A673 (cell line): ENCODE measurements around the gene AHCYL2. TPM values are rescaled to one million over a fixed set of nuclear protein-coding genes. Genes with fewer than 3 reads are reported as not detected.
A peak's percentile ranks its signal among the peaks of the same experiment; 100 is the strongest.

ENCODE experiments used
- BruUV-seq: library from RNA; stranded (reverse); fragments of 400-500 nt; replicated peaks from 2 replicates; lab custom pipeline; 2021; lab: Mats Ljungman, UMichigan
- CTCF ChIA-PET: fragments of 300-600 bp; sonication (Branson Sonifier 250); formaldehyde crosslinking; loops from one replicate; lab custom pipeline; 2022; ENCODE audit warnings: antibody characterized with exemption; lab: Charles Lee
- POLR2A ChIA-PET: fragments of 300-600 bp; sonication (Branson Sonifier 250); formaldehyde crosslinking; loops from one replicate; lab custom pipeline; 2022; ENCODE audit warnings: antibody characterized with exemption; ENCODE audit not compliant: low non-redundant PET; lab: Charles Lee
- DNase-seq: peaks from one replicate; pipeline ENCODE4 v3.0.0-alpha.2; 2015; ENCODE audit warnings: low spot score
- H3K27ac ChIP-seq: fragments of 200-600 bp; sonication (generic); 2 replicates; pipeline ENCODE4 v1.5.1; 2016; ENCODE audit warnings: mixed run types, low read depth, mild to moderate bottlenecking, mixed read lengths, antibody characterized with exemption, low read length; ENCODE audit not compliant: poor library complexity, severe bottlenecking
- H3K27me3 ChIP-seq: fragments of 200-600 bp; sonication (generic); replicated peaks from 2 replicates; pipeline ENCODE4 v1.6.1; 2017; ENCODE audit warnings: mixed run types, low read depth, mild to moderate bottlenecking, mixed read lengths, antibody characterized with exemption, low read length; ENCODE audit not compliant: insufficient read depth, poor library complexity
- H3K36me3 ChIP-seq: fragments of 200-600 bp; sonication (generic); 2 replicates; pipeline ENCODE4 v1.6.1; 2016; ENCODE audit warnings: mixed run types, mild to moderate bottlenecking, mixed read lengths, antibody characterized with exemption, low read length; ENCODE audit not compliant: insufficient read depth, poor library complexity, severe bottlenecking
- H3K4me1 ChIP-seq: fragments of 200-600 bp; sonication (generic); 2 replicates; pipeline ENCODE4 v1.6.1; 2017; ENCODE audit warnings: mixed run types, mild to moderate bottlenecking, mixed read lengths, antibody characterized with exemption, low read length; ENCODE audit not compliant: insufficient read depth, poor library complexity, severe bottlenecking
- H3K4me3 ChIP-seq: fragments of 200-600 bp; sonication (generic); 2 replicates; pipeline ENCODE4 v1.5.1; 2016; ENCODE audit warnings: low read depth, mixed run types, mild to moderate bottlenecking, mixed read lengths, low read length; ENCODE audit not compliant: poor library complexity, severe bottlenecking
- H3K9me3 ChIP-seq: fragments of 200-600 bp; sonication (generic); 2 replicates; pipeline ENCODE4 v1.6.1; 2016; ENCODE audit warnings: mixed run types, low read depth, mild to moderate bottlenecking, mixed read lengths, antibody characterized with exemption, low read length; ENCODE audit not compliant: poor library complexity, severe bottlenecking
- EZH2 ChIP-seq: fragments of 200-600 bp; sonication (generic); IDR thresholded peaks from 2 replicates; pipeline ENCODE4 v1.6.1; 2017; ENCODE audit warnings: borderline replicate concordance, low read depth, mild to moderate bottlenecking, mixed read lengths, antibody characterized with exemption, low read length; ENCODE audit not compliant: poor library complexity, severe bottlenecking
- intact Hi-C: fragments of 100-400 bp; cut with micrococcal nuclease; formaldehyde crosslinking; loops from one replicate; pipeline ENCODE4 v1.10.0; 2022; ENCODE audit not compliant: unreplicated experiment
- total RNA-seq: library from RNA; stranded (reverse); gene quantifications from 2 replicates; pipeline ENCODE4 v1.2.3, GENCODE V29; 2021
- TF ChIP-seq, protein P1 (sequence below): fragments of 300-800, 200-600 bp; sonication (generic); conservative IDR thresholded peaks from 2 replicates; pipeline ENCODE4 v1.5.1; 2017; ENCODE audit warnings: low read depth, mild to moderate bottlenecking, antibody characterized with exemption, low read length, moderate library complexity, mixed read lengths

Gene AHCYL2
- total RNA-seq, 1 experiment from 2014 or later, result 35.2 TPM

DNA sequence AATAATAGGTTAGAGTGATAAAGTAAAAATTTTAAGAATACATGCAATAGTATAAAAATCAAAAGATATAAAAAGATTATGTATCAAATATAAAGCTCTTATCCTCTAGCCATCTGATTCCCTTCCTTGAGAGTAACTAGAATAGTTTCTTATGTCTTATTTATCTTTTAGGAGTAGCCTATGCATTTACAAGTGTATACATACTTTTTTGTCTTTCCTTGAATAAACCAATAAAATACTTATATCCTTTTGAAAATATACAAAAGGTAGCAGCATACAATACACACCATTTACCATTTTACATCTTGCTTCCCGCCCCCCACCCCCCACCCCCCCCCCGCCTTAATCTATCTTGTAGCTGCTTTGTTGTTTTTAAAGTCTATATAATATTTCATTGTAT is 31.4 kb downstream of the AHCYL2 start:
- no peak for DNase-seq
- Histone ChIP-seq H3K4me3 (no peak overlapping the region), H3K27me3 (no peaks in the 10 kb centered on the region), H3K27ac (no peak overlapping the region), H3K4me1 (peaks cover 42% of the 10 kb centered on the region), H3K9me3 (no peaks in the 10 kb centered on the region), H3K36me3 (no peaks in the 10 kb centered on the region)
- no peak for TF ChIP-seq EZH2
- TF ChIP-seq, protein P1, sequence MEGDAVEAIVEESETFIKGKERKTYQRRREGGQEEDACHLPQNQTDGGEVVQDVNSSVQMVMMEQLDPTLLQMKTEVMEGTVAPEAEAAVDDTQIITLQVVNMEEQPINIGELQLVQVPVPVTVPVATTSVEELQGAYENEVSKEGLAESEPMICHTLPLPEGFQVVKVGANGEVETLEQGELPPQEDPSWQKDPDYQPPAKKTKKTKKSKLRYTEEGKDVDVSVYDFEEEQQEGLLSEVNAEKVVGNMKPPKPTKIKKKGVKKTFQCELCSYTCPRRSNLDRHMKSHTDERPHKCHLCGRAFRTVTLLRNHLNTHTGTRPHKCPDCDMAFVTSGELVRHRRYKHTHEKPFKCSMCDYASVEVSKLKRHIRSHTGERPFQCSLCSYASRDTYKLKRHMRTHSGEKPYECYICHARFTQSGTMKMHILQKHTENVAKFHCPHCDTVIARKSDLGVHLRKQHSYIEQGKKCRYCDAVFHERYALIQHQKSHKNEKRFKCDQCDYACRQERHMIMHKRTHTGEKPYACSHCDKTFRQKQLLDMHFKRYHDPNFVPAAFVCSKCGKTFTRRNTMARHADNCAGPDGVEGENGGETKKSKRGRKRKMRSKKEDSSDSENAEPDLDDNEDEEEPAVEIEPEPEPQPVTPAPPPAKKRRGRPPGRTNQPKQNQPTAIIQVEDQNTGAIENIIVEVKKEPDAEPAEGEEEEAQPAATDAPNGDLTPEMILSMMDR, result no peak
- intact Hi-C loops, result no loop called here
- CTCF ChIA-PET, result no interaction called here
- POLR2A ChIA-PET, result no interaction called here
- BruUV-seq, result no TSS peak

DNA sequence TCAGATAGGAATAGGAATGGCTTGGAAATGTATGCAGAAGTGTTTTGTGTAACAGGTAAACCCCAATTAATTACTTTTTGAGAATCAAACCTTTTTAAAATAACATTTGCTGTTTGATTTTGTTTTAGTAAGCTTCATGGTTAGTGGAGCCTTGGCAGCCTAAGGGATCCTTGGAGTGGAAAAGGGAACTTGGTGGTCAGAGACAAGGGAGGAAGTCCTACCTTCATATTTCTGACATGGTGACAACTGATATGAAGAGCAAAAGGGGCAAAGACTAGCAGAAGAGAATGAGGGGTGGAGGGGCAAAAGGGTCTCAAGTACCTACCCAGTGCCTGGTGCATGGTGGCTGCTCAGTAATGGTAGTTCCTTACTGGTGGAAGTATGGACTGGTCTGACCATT is 32.3 kb downstream of the AHCYL2 start:
- H3K4me1 ChIP-seq, result peaks cover 39% of the 10 kb centered on the region
- H3K9me3 ChIP-seq, result no peaks in the 10 kb centered on the region
- intact Hi-C loops, result no loop called here
- no peaks in the 10 kb centered on the region for H3K27me3 ChIP-seq
- TF ChIP-seq EZH2, result no peak
- TF ChIP-seq, protein P1, result no peak
- ChIA-PET POLR2A (no interaction called here), CTCF (no interaction called here)
- no TSS peak for BruUV-seq
- H3K27ac ChIP-seq, result peak overlapping the region; percentile 26
- no peaks in the 10 kb centered on the region for H3K36me3 ChIP-seq
- DNase-seq, result no peak
- no peak overlapping the region for H3K4me3 ChIP-seq

DNA sequence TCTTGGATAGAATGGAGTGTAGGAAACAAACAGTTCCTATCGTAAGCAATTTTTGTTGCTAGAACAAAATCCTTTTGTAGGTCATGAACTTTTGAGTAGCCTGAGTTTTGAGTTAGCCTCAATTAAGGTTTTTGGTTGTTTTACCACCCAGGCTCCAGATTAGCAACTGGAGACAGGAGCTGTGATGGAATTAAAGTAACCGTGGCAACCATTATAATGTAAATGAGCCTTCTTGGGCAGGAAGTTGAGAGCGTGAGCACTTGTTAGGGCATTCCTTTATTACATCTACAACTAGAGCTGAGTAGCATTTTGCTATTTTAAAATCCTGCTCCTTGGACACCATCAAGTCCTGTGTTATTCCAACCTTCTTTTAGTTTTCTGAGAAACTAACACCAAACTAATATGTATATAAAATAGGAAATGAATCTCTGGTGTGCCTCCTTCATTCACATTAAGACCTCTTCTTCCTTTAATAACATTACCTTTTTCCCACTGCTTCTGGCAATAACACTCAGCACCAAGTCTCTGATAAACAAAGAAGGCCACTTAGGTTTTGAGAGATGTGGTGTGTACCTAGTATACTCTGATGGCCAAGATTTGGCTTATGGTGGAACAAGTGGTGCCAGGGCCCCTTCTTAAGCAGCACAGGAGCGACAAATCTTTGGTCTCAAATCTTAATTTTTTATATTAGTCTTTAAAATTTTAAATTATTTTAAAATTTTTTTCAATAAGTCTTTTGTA is 34.0 kb downstream of the AHCYL2 start:
- no peaks in the 10 kb centered on the region for H3K27me3 ChIP-seq
- H3K4me3 ChIP-seq, result peak overlapping the region; percentile 17
- ChIA-PET CTCF (interaction anchor here (0.6 to 0.7 kb wide), 2 partner anchors 34 to 38 kb away, joined by 3 to 7 read pairs; partner anchors contain the start of gene AHCYL2), POLR2A (interaction anchor here (0.5 to 0.6 kb wide), 2 partner anchors 28 to 36 kb away, joined by 3 to 6 read pairs; no protein-coding TSS in a partner anchor)
- no peaks in the 10 kb centered on the region for H3K9me3 ChIP-seq
- H3K4me1 ChIP-seq, result peaks cover 35% of the 10 kb centered on the region
- BruUV-seq, result TSS peak; percentile 63
- H3K36me3 ChIP-seq, result no peaks in the 10 kb centered on the region
- TF ChIP-seq, protein P1, result no peak
- no peak for TF ChIP-seq EZH2
- peak overlapping the region; percentile 88 for H3K27ac ChIP-seq
- DNase-seq, result peak; percentile 95
- intact Hi-C loops, result no loop called here
